Karpas-422 (cell line): Measurements from ENCODE around the gene RGS9. TPM values are rescaled to one million over a fixed set of nuclear protein-coding genes. Genes with fewer than 3 reads are reported as not detected.
"Not testable (repeated sequence)": the region's sequence is repeated elsewhere in the genome, so short reads cannot be mapped to it uniquely, and the experiment has no call there.

Experiments
- DNase-seq: peaks from one replicate; pipeline ENCODE4 v3.0.0-alpha.2; 2015
- H2AFZ ChIP-seq: fragments of 200-600 bp; sonication (generic); 2 replicates; pipeline ENCODE4 v1.6.1; 2014; ENCODE audit warnings: antibody characterized with exemption, low read length, mixed read lengths
- H3K27ac ChIP-seq: fragments of 200-600 bp; sonication (generic); 2 replicates; pipeline ENCODE4 v1.5.1; 2014; ENCODE audit warnings: mild to moderate bottlenecking, low read length, moderate library complexity
- H3K27me3 ChIP-seq: fragments of 200-600 bp; sonication (generic); 2 replicates; pipeline ENCODE4 v1.6.1; 2014; ENCODE audit warnings: low read length, mixed read lengths
- H3K36me3 ChIP-seq: fragments of 200-600 bp; sonication (generic); 2 replicates; pipeline ENCODE4 v1.6.1; 2014; ENCODE audit warnings: low read length, mixed read lengths; ENCODE audit not compliant: insufficient read depth
- H3K4me1 ChIP-seq: fragments of 200-600 bp; sonication (generic); 2 replicates; pipeline ENCODE4 v1.6.1; 2014; ENCODE audit warnings: mild to moderate bottlenecking, low read length, mixed read lengths
- H3K4me2 ChIP-seq: fragments of 200-600 bp; sonication (generic); 2 replicates; pipeline ENCODE4 v1.6.1; 2014; ENCODE audit warnings: low read length, low read depth, mild to moderate bottlenecking; ENCODE audit not compliant: poor library complexity, severe bottlenecking
- H3K4me3 ChIP-seq: fragments of 200-600 bp; sonication (generic); 2 replicates; pipeline ENCODE4 v1.5.1; 2014; ENCODE audit warnings: mild to moderate bottlenecking, antibody characterized with exemption, low read length, mixed read lengths
- H3K79me2 ChIP-seq: fragments of 200-600 bp; sonication (generic); 2 replicates; pipeline ENCODE4 v1.6.1; 2014; ENCODE audit warnings: mild to moderate bottlenecking, low read length, mixed read lengths
- H3K9ac ChIP-seq: fragments of 200-600 bp; sonication (generic); 2 replicates; pipeline ENCODE4 v1.6.0; 2014; ENCODE audit warnings: low read length
- H3K9me2 ChIP-seq: fragments of 200-600 bp; sonication (generic), shearing (Covaris generic); replicated peaks from 2 replicates; pipeline ENCODE4 v1.6.0; 2014; ENCODE audit warnings: mild to moderate bottlenecking, low read length, moderate library complexity; ENCODE audit not compliant: insufficient read depth
- H3K9me3 ChIP-seq: fragments of 300-700, 200-600 bp; sonication (generic); 2 replicates; pipeline ENCODE4 v1.6.1; 2014; ENCODE audit warnings: low read length, mixed read lengths
- H4K20me1 ChIP-seq: fragments of 200-600 bp; sonication (generic); 2 replicates; pipeline ENCODE4 v1.6.1; 2014; ENCODE audit warnings: mild to moderate bottlenecking, antibody characterized with exemption, low read length, low read depth; ENCODE audit not compliant: insufficient read depth
- total RNA-seq: library from RNA; depleted of rRNA; stranded (reverse); fragments of >200 nt; shearing (Covaris generic); gene quantifications from 2 replicates; pipeline ENCODE4 v1.2.3, GENCODE V29; 2014; ENCODE audit warnings: low replicate concordance; rRNA removed

RGS9 gene
- total RNA-seq, result 12.9 and 13.4 TPM in 2 replicates

DNA sequence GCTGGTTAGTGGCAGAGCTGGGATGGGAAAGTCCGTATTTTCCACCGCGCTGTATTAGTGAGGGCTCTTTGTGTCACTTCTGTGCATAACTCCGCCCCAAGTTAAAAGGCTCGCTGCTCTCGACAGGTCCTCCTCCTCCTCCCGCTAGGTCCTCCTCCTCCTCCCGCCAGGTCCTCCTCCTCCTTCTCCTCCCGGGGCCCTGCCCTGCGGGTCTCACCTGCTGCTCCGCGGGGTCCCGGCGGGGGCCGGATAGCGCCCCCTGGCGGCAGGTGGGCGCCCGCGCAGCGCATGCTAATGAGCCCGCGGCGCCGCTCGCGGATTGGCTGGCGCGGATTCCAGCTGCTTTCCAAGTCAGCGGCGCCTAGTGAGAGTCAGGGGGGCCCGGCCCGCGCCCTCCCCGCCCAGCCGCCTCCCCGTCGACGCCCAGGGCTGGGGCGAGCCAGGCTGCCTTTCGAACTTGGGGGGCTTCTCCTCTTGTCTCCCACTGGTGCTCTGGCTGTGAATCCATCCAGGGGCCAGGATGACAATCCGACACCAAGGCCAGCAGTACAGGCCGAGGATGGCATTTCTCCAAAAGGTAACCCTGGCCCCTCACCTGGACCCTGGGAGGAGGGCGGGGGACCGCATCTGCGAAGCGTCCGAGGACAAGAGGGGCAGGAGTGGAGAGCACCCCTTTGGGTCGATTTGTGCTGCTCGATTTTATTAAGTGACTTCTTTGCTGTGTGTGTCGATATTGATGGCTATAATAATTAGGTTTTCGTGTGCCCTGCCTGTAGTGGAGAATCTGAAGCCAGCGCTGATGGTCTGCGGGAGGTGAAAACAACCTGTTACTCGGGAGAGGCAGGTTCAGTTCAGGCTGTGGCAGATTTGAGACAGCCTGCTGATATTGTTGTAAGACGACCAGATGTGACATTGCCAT lies at the start of gene RGS9:
Gene RGS9 (plus strand): TSS at position 350 of the 919 bp plus-strand sequence. CDS start 171 bp downstream, at position 521.
- Histone ChIP-seq H4K20me1 (no peaks in the 10 kb centered on the region), H3K27ac (no peak within 1 kb of the TSS), H3K9me2 (no peaks in the 10 kb centered on the region), H3K36me3 (no peaks in the 10 kb centered on the region), H3K79me2 (no peaks in the 10 kb centered on the region), H2AFZ (peak within 1 kb of the TSS; percentile 72; the same call in 1 of the 2 replicates), H3K4me2 (peak within 1 kb of the TSS; percentile 61), H3K27me3 (no peaks in the 10 kb centered on the region), H3K4me3 (peak within 1 kb of the TSS; percentile 42; the same call in 1 of the 2 replicates), H3K9me3 (no peaks in the 10 kb centered on the region), H3K9ac (peak within 1 kb of the TSS; percentile 51), H3K4me1 (peaks cover 10% of the 10 kb centered on the region)
- peak; percentile 92 for DNase-seq

GRCh38 chr17:65088621-65089360 lies 48.4 kb upstream of the RGS9 start:
- no peak overlapping the region for H2AFZ ChIP-seq
- no peaks in the 10 kb centered on the region; the same call in 1 of the 2 replicates for H3K4me1 ChIP-seq
- no peak overlapping the region for H3K4me2 ChIP-seq
- H3K36me3 ChIP-seq, result no peaks in the 10 kb centered on the region
- no peaks in the 10 kb centered on the region for H3K9me2 ChIP-seq
- H3K9ac ChIP-seq, result no peak overlapping the region
- H3K9me3 ChIP-seq, result no peaks in the 10 kb centered on the region
- H3K79me2 ChIP-seq, result no peaks in the 10 kb centered on the region
- DNase-seq, result no peak
- no peaks in the 10 kb centered on the region for H3K27me3 ChIP-seq
- H4K20me1 ChIP-seq, result no peaks in the 10 kb centered on the region
- no peak overlapping the region for H3K27ac ChIP-seq
- no peak overlapping the region for H3K4me3 ChIP-seq

- no peaks in the 10 kb centered on the region for H3K36me3 ChIP-seq
- no peaks in the 10 kb centered on the region for H3K9me3 ChIP-seq
- peaks cover 2% of the 10 kb centered on the region for H3K4me1 ChIP-seq
- no peaks in the 10 kb centered on the region for H3K79me2 ChIP-seq
- DNase-seq, result no peak
- no peak overlapping the region for H3K4me2 ChIP-seq
- no peak overlapping the region for H3K27ac ChIP-seq
- H3K27me3 ChIP-seq, result no peaks in the 10 kb centered on the region
- H3K9ac ChIP-seq, result no peak overlapping the region
- H4K20me1 ChIP-seq, result no peaks in the 10 kb centered on the region
- no peak overlapping the region for H2AFZ ChIP-seq
- no peak overlapping the region for H3K4me3 ChIP-seq
- H3K9me2 ChIP-seq, result no peaks in the 10 kb centered on the region
Measured at GRCh38 chr17:65092262-65092661, 44.9 kb upstream of the RGS9 start.

DNA sequence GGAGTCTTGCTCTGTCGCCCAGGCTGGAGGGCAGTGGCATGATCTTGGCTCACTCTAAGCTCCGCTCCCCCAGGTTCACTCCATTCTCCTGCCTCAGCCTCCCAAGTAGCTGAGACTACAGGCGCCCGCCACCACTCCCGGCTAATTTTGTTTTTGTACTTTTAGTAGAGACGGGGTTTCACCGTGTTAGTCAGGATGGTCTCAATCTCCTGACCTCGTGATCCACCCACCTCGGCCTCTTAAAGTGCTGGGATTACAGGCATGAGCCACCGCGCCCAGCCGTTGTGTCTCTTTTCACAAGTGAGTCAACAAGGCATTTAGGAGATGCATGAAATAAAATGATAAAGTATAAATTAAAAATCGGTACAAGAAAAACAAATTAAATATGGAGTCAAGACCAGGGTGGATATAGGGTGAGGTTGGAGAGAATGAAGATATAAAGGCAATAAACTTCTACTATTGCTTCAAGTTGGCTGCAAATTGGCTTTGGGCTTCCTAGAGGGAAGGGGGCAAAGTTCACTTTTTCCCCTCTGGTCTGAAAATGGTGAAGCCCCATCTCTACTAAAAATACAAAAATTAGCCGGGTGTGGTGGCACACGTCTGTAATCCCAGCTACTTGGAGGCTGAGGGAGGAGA lies 44.3 kb upstream of the RGS9 start:
- H3K27ac ChIP-seq, H3K9me2 ChIP-seq, DNase-seq, H3K4me2 ChIP-seq, H3K36me3 ChIP-seq, H3K79me2 ChIP-seq, H2AFZ ChIP-seq, H3K9me3 ChIP-seq, H4K20me1 ChIP-seq, H3K4me3 ChIP-seq, H3K9ac ChIP-seq, H3K27me3 ChIP-seq, H3K4me1 ChIP-seq: not testable (repeated sequence)

DNA sequence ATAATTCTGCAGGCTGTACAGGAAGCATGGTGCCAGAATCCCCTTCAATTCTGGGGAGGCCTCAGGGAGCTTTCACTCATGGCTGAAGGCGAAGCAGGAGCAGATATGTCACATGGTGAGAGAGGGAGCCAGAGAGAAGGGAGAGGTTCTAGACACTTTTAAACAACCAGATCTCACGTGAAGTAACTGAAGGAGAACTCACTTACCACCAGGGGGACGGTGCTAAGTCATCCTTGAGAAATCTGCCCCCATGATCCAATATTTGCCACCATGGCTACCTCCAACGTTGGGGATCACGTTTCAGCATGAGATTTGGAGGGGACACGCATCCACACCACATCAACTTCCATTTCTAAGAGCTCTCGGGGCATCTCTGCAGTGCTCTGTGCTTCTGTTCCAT lies 43.2 kb upstream of the RGS9 start:
- H2AFZ ChIP-seq, result no peak overlapping the region
- no peaks in the 10 kb centered on the region for H3K9me3 ChIP-seq
- no peaks in the 10 kb centered on the region for H3K79me2 ChIP-seq
- no peaks in the 10 kb centered on the region for H3K9me2 ChIP-seq
- no peaks in the 10 kb centered on the region for H3K27me3 ChIP-seq
- no peaks in the 10 kb centered on the region for H4K20me1 ChIP-seq
- H3K4me3 ChIP-seq, result no peak overlapping the region
- H3K36me3 ChIP-seq, result no peaks in the 10 kb centered on the region
- DNase-seq, result no peak
- no peak overlapping the region for H3K4me2 ChIP-seq
- no peak overlapping the region for H3K27ac ChIP-seq
- H3K4me1 ChIP-seq, result peaks cover 11% of the 10 kb centered on the region
- no peak overlapping the region for H3K9ac ChIP-seq

DNA sequence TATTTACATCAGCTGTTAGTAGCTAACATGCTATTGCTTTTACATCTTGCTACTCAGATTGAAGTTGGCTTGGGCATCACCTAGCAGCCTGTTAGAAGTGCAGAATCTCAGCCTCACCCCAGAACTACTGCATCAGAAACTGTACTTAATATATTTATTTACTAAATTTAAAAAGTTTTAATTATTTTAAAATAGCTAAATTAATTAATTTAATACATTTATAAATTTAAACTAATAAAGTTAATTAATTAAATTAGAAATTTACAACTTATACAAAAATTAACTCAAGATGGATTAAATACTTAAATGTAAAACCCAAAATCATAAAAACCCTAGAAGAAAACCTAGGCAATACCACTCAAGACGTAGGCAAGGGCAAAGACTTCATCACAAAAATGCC lies 41.7 kb upstream of the RGS9 start:
- no peaks in the 10 kb centered on the region for H3K36me3 ChIP-seq
- H4K20me1 ChIP-seq, result no peaks in the 10 kb centered on the region
- peaks cover 25% of the 10 kb centered on the region for H3K4me1 ChIP-seq
- no peaks in the 10 kb centered on the region for H3K27me3 ChIP-seq
- H3K4me3 ChIP-seq, result no peak overlapping the region
- no peak overlapping the region for H3K27ac ChIP-seq
- H3K79me2 ChIP-seq, result no peaks in the 10 kb centered on the region
- no peak overlapping the region for H2AFZ ChIP-seq
- no peaks in the 10 kb centered on the region for H3K9me2 ChIP-seq
- H3K9me3 ChIP-seq, result no peaks in the 10 kb centered on the region
- no peak for DNase-seq
- no peak overlapping the region for H3K4me2 ChIP-seq
- H3K9ac ChIP-seq, result no peak overlapping the region

DNA sequence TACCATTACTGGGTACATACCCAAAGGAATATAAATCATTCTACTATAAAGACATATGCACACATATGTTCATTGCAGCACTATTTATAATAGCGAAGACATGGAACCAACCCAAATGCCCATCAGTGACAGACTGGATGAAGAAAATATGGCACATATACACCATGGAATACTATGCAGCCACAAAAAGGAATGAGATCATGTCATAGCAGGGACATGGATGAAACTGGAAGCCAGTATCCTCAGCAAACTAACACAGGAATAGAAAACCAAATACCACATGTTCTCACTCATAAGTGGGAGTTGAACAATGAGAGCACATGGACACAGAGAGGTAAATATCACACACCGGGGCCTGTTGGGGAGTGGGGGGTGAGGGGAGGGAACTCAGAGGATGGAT lies 40.8 kb upstream of the RGS9 start:
- H3K27ac ChIP-seq, H3K9ac ChIP-seq, H3K79me2 ChIP-seq, DNase-seq, H2AFZ ChIP-seq, H3K4me3 ChIP-seq, H3K36me3 ChIP-seq, H3K4me2 ChIP-seq, H3K27me3 ChIP-seq, H3K9me2 ChIP-seq, H3K9me3 ChIP-seq, H4K20me1 ChIP-seq: not testable (repeated sequence)
- H3K4me1 ChIP-seq, result peaks cover 31% of the 10 kb centered on the region

DNA sequence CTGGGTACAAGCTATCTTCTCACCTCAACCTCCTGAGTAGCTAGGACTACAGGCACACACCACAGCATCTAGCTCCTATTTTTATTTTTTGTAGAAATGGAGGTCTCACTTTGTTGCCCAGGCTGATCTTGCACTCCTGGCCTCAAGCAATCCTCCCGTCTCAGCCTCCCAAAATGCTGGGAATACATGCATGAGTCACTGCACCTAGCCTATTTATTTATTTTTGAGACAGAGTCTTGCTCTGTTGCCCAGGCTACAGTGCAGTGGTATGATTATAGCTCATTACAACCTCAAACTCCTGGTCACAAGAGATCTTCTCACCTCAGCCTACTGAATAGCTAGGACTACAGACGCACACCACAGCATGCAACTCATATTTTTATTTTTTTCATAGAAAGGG lies 40.1 kb upstream of the RGS9 start:
- Histone ChIP-seq H2AFZ (no peak overlapping the region), H3K9me2 (no peaks in the 10 kb centered on the region), H4K20me1 (no peaks in the 10 kb centered on the region), H3K27ac (no peak overlapping the region), H3K4me1 (peaks cover 37% of the 10 kb centered on the region), H3K79me2 (peaks cover 10% of the 10 kb centered on the region; the same call in 1 of the 2 replicates), H3K9me3 (no peaks in the 10 kb centered on the region), H3K4me2 (peak overlapping the region; percentile 32), H3K27me3 (no peaks in the 10 kb centered on the region), H3K9ac (no peak overlapping the region), H3K4me3 (no peak overlapping the region), H3K36me3 (no peaks in the 10 kb centered on the region)
- no peak for DNase-seq
